SH-SY5Y (cell line): ENCODE results near the gene VAT1.

Experiments
- GATA2 ChIP-seq: IDR thresholded peaks from 2 replicates; pipeline ENCODE4 v1.6.1; 2011; ENCODE audit warnings: mild to moderate bottlenecking, low read depth, low read length
- GATA3 ChIP-seq: IDR thresholded peaks from 2 replicates; pipeline ENCODE4 v1.6.1; 2011; ENCODE audit warnings: low read depth, mild to moderate bottlenecking, low read length, moderate library complexity

- TF ChIP-seq GATA2 (no peak), GATA3 (no peak)
These were observed 47.2 kb upstream of the VAT1 start for GRCh38 chr17:43069368-43069898.
